HL-60 (cell line): ENCODE data around the gene SMAD2.

Experiments
- CTCF ChIP-seq: IDR thresholded peaks from one replicate; pipeline ENCODE4 v1.5.1; 2011; ENCODE audit warnings: low read length, control low read depth, inconsistent platforms; ENCODE audit not compliant: insufficient read depth
- REST ChIP-seq: IDR thresholded peaks from 2 replicates; pipeline ENCODE4 v1.6.1; 2012; ENCODE audit warnings: low read depth; ENCODE audit not compliant: insufficient replicate concordance

GRCh38 chr18:47838396-47838795 lies 92.1 kb downstream of the SMAD2 start:
- TF ChIP-seq REST (no peak), CTCF (no peak)
